ENCODE data around the gene LPIN2. TPM values are rescaled to one million over a fixed set of nuclear protein-coding genes. Genes with fewer than 3 reads are reported as not detected.
"Not testable (repeated sequence)": the region's sequence is repeated elsewhere in the genome, so short reads cannot be mapped to it uniquely, and the experiment has no call there.

LPIN2 gene
- total RNA-seq, 1 donor from 2014 or later: 6.3 TPM

DNA sequence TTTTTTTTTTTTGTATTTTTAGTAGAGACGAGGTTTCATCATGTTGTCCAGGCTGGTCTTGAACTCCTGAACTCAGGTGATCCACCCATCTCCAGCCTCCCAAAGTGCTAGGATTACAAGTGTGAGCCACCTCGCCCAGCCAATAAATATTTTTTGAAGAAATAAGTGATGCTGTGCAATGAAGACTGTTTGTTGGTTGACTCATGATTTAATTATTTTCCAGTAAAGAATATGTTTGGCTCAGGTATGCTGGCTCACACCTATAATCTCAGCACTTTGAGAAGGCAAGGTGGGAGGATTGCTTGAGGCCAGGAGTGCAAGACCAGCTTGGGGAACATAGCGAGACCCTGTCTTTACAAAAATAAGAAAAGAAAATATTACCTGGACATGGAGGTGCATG, 41.8 kb upstream of the LPIN2 start:
- FAIRE-seq (no peak), DNase-seq (ENCODE audit: low read depth) (peak; percentile 22)
- TF ChIP-seq CTCF (IDR thresholded peaks at IDR 0.05; ENCODE audit: insufficient read depth, low read length, severe bottlenecking): no peak
- H3K4me3 ChIP-seq (ENCODE audit: low read depth, low read length): no peak overlapping the region
- H3K36me3 ChIP-seq (ENCODE audit: control insufficient read depth, insufficient read depth, low read length): no peaks in the 10 kb centered on the region
- no peaks in the 10 kb centered on the region for H3K27me3 ChIP-seq (ENCODE audit: control insufficient read depth, insufficient read depth, low read length)

- H3K36me3 ChIP-seq (ENCODE audit: control insufficient read depth, insufficient read depth, low read length): no peaks in the 10 kb centered on the region
- DNase-seq (ENCODE audit: low read depth): no peak
- no peaks in the 10 kb centered on the region for H3K27me3 ChIP-seq (ENCODE audit: control insufficient read depth, insufficient read depth, low read length)
- TF ChIP-seq CTCF (IDR thresholded peaks at IDR 0.05; ENCODE audit: insufficient read depth, low read length, severe bottlenecking): no peak
- no peak overlapping the region for H3K4me3 ChIP-seq (ENCODE audit: low read depth, low read length)
- FAIRE-seq: no peak
Observed at GRCh38 chr18:3054214-3054613, 41.3 kb upstream of the LPIN2 start.

GRCh38 chr18:3053081-3053480, 40.1 kb upstream of the LPIN2 start:
- H3K27me3 ChIP-seq (ENCODE audit: control insufficient read depth, insufficient read depth, low read length): no peaks in the 10 kb centered on the region
- H3K36me3 ChIP-seq (ENCODE audit: control insufficient read depth, insufficient read depth, low read length): no peaks in the 10 kb centered on the region
- no peak overlapping the region for H3K4me3 ChIP-seq (ENCODE audit: low read depth, low read length)
- no peak for FAIRE-seq
- no peak for TF ChIP-seq CTCF (IDR thresholded peaks at IDR 0.05; ENCODE audit: insufficient read depth, low read length, severe bottlenecking)
- no peak for DNase-seq (ENCODE audit: low read depth)

DNA sequence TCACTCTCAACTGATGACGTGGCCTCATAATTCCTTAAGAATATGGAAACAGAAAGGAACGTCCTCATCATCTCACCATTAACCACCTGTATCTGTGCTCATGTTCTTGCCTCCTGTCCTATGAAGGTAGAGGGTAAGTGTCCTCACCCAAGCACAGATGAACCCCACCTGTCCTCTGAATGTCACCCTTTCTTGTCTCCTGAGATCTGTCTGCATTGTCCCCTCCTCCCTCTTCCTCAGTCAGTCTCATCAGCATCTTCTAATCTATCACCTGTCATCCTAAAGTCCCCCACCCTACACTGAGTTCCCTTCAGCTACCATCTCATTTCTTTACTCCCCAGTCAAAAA, 39.4 kb upstream of the LPIN2 start:
- FAIRE-seq (no peak), DNase-seq (ENCODE audit: low read depth) (no peak)
- H3K4me3 ChIP-seq (ENCODE audit: low read depth, low read length): no peak overlapping the region
- H3K36me3 ChIP-seq (ENCODE audit: control insufficient read depth, insufficient read depth, low read length): no peaks in the 10 kb centered on the region
- no peaks in the 10 kb centered on the region for H3K27me3 ChIP-seq (ENCODE audit: control insufficient read depth, insufficient read depth, low read length)
- TF ChIP-seq CTCF (IDR thresholded peaks at IDR 0.05; ENCODE audit: insufficient read depth, low read length, severe bottlenecking): no peak

DNA sequence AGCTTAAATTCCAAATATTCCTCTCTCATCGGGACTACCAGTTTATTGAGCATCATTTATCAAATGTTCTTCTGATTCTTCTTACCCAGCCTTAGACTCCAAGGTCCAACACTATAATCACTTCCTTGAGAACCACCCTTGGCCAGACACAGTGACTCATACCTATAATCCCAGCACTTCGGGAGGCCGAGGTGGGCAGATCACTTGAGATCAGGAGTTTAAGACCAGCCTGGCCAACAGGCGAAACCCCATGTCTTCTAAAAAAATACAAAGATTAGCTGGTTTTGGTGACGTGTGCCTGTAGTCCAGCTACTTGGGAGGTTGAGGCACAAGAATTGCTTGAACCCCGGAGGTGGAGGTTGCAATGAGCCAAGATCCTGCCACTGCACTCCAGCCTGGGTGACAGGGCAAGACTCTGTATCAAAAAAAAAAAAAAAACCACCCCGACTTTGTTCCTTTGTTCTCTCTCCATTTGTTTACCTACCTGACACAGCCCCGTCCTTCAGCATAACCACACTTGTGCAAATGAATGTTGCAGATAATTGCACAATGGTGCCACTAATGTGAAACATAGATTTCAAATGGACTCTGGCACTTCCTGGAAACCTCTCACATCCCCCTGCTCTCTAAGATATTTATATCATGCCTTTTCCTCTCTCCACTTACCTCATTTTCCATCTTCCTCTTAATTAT, 38.9 kb upstream of the LPIN2 start:
- no peak for TF ChIP-seq CTCF (IDR thresholded peaks at IDR 0.05; ENCODE audit: insufficient read depth, low read length, severe bottlenecking)
- no peak for FAIRE-seq
- no peaks in the 10 kb centered on the region for H3K27me3 ChIP-seq (ENCODE audit: control insufficient read depth, insufficient read depth, low read length)
- no peak overlapping the region for H3K4me3 ChIP-seq (ENCODE audit: low read depth, low read length)
- no peaks in the 10 kb centered on the region for H3K36me3 ChIP-seq (ENCODE audit: control insufficient read depth, insufficient read depth, low read length)
- DNase-seq (ENCODE audit: low read depth): peak; percentile 70

- not testable (repeated sequence) for H3K36me3 ChIP-seq (ENCODE audit: control insufficient read depth, insufficient read depth, low read length); FAIRE-seq; H3K27me3 ChIP-seq (ENCODE audit: control insufficient read depth, insufficient read depth, low read length); DNase-seq (ENCODE audit: low read depth); H3K4me3 ChIP-seq (ENCODE audit: low read depth, low read length)
Observed at GRCh38 chr18:3049897-3050454, 37.0 kb upstream of the LPIN2 start.
